Measurements from ENCODE around the gene CTPS1.

CTPS1 gene, protein sequence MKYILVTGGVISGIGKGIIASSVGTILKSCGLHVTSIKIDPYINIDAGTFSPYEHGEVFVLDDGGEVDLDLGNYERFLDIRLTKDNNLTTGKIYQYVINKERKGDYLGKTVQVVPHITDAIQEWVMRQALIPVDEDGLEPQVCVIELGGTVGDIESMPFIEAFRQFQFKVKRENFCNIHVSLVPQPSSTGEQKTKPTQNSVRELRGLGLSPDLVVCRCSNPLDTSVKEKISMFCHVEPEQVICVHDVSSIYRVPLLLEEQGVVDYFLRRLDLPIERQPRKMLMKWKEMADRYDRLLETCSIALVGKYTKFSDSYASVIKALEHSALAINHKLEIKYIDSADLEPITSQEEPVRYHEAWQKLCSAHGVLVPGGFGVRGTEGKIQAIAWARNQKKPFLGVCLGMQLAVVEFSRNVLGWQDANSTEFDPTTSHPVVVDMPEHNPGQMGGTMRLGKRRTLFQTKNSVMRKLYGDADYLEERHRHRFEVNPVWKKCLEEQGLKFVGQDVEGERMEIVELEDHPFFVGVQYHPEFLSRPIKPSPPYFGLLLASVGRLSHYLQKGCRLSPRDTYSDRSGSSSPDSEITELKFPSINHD

DNA sequence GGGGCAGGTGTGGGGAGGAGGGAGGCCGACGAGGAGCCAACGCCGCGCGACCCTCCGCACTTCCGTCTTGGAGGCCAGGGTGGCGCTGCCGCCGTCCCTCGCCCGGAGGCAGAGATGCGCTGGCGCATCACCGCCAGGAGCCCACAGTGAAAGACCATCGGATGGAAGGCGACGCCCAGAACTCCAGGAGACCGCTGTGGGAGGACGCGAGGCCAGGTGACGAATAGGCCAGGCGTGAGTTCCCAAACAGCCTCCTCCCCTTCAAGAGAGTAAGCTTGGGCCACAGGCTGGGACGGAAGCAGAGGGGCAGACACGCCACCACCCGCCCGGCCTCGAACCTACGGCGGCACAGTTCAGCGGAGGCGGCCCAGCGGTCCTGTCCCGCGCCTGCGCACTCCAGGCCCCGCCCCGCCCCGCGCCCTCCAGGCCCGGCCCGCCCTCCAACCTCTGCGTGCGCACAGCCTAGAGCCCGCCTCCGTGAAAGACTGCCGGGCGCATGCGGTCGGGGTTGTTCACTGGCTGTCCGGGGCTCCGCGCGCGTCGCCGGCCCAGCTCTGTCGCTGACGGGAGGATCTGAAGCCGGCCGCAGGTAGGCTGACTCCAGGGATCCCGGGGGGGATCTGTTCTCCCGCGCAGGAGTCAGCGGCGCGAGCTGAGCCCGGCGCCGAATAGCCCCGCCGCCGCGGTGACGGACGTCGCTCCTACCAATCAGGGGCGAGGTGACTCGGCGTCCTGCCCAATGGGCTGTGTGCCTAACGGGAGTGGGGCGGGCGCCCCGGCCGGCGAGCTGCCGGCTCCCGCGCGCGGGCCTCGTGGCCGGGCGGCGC, at the start of gene CTPS1:
Gene CTPS1 (plus strand): TSS at position 456 of the 827 bp plus-strand sequence. CDS start 3,595 bp downstream, outside the sequence.
- DNase-seq = peak; percentile 96

DNA sequence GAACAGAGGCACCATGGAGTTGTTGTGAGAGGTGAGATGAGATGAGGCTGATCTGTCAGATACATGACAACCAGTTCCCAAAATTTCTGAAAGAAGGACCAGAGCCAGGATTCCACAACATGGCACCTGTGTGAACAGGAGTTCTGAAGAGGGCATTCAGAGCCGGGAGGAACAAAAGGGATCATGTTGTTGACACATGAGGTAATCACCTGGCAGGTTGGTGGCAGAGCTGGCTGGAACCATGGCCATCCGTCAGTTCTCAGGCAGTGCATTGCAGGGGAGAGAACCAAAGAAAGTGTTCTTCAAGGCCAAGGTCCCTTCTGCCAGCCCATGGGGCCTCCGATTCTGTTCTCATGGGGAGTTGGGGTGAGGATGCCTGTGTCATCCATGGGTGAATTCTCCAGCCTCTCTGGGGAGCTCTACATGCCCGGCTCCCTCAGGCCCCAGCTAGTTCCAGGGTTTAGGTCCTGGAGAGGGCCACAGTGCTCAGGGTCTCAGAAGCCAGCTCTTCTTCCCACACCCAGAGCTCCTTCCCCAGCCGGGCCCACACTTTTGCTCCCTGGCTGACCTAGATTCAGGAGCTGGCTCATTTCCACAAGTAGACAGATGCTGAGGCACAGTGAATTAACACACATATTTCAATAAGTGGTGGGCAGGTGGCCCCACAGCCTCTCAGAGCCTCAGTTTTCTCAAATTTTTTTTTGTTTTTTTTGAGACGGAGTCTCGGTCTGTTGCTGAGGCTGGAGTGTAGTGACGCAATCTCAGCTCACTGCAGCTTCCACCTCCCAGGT, 49.1 kb upstream of the CTPS1 start:
- peak; percentile 52 for DNase-seq

DNA sequence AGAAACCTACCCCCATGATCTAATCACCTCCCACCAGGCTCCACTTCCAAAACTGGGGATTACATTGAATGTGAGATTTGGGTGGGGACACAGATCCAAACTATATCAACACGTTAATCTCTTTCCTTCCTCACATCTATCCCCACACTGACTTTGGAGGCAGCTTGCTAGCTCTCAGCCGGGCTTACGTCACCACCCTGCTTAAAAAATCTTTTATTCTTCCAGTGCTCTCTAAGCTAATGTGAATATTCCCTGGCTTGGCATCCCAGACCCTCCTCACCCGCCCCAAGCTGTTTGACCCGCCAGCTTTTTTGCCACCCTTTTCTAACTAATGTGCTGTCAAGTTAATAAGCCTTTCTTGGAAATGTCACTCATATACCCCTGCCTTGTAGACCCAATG, 47.9 kb upstream of the CTPS1 start:
- DNase-seq = no peak

DNA sequence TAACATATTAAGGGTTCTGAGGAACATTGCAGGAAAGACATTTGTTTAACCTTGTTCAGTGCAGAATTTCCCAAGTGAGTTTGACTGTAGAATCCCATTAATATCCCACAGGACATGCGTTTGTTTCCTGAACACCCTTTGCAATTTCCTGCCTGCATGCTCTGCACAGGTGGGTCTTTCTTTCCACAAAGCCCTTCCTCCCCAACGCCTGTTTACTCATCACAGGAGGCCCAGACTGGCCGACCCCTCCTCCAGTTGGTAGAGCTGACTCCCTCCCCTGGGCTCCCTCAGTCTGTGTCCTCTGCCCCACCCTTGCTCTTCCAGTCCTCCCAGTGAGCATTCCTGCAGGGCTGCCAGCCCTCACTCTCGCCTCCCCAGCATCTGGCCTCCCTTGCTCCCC, 47.5 kb upstream of the CTPS1 start:
- peak; percentile 75 for DNase-seq

DNA sequence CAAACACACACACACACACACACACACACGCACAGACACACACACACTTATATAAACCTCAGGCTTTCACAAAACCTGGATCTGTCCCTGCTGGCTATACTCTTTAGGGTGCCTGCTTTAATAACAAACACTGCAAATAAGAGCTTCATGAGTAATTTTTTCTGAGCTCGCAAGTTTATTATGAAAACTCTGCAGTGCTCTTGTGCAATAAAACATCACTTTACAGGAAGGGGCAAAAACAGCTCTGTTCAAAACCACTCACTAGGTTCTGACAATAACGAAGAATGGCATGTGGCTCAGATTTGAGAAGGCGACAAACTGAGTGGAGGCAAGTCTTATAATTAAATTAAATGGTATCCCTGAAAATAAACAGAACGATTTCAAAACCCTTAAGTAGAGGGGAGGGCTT, 42.6 kb upstream of the CTPS1 start:
- no peak for DNase-seq

DNA sequence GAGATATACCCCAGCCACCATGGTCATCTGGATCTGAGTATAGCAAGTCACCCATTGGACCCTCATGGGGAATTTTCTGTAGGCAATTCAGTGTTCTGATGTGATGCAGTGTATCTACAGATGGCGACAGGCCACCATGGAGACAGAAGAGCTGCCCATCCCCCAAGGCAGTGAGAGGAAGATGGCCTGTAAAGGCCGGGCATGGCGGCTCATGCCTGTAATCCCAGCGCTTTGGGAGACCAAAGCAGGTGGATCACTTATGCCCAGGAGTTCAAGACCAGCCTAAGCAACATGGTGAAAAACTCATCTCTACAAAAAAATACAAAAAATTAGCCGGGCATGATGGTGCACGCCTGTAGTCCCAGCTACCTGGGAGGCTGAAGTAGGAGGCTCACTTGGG, 41.1 kb upstream of the CTPS1 start:
- no peak for DNase-seq

DNA sequence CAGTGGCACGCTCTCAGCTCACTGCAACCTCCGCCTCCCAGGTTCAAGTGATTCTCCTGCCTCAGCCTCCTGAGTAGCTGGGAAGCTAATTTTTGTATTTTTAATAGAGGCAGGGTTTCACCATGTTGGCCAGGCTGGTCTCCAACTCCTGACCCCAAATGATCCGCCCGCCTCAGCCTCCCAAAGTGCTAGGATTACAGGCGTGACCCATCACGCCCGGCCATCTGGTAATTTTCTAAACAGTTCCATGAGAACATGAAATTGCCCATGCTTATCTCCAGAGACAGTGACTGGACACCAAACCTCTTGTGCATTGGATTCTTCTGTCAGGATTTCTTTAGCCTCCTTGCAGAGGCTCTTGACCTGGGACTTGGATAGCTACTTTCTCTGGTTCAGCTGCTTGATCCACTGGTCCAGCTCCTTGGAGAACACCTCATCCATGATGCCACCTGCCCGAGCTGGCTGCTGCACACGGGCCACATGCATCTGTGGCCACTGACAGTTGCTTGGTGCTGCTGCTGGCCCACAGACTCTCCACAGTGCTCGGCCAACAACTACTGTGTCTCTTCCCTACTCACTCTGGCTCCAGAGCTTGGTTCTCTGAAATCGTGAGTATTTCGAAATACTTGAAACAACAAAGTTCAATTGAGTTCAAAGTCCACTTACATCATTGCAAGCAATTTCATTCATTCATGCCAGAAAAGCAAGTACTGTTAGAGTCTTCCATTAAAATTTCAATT, 40.0 kb upstream of the CTPS1 start:
- DNase-seq = no peak

DNA sequence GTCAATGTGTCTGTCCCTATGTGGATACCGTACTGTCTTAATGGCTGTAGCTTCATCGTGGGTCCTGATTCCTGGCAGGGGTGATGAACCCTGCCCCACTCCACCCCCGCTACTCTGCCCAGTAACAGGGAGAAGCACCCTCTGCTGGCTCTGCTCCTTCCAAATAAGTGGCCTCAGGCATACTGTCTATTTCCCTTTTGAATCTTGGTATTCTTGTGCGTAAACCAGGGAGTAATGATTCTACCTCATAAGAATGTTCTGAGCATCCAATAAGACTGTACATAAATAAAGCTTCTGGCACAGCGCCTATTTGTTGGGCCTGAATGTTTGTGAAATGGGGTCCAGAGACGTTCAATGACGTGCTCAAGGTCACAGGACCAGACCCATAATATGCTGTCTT, 35.2 kb upstream of the CTPS1 start:
- DNase-seq = no peak

DNA sequence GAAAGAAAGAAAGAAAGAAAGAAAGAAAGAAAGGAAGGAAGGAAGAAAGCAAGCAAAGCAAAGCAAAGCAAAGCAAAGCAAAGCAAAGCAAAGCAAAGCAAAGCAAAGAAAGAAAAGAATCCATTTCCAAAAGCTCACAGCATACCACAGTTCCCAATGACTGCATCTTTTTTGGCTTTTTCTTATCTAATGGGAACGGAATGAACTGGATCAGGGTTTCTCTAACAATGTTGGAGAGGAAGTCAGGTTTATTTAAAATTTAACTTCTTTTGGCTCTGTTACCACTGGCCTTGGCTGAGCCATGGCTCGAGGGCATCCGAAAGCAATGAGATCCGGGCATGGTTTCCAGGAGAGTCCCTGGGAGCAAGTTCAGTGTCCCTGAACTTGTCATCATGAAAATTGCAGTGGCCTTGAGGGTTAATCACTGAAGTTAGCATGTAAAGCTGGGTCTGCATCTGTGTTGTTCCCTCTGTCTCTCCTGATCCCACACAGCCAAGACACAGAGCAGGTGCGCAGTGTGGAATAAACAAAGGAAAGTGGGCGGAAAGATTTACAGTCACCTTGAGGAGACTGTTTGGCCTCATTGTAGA, 34.6 kb upstream of the CTPS1 start:
- DNase-seq = no peak

DNA sequence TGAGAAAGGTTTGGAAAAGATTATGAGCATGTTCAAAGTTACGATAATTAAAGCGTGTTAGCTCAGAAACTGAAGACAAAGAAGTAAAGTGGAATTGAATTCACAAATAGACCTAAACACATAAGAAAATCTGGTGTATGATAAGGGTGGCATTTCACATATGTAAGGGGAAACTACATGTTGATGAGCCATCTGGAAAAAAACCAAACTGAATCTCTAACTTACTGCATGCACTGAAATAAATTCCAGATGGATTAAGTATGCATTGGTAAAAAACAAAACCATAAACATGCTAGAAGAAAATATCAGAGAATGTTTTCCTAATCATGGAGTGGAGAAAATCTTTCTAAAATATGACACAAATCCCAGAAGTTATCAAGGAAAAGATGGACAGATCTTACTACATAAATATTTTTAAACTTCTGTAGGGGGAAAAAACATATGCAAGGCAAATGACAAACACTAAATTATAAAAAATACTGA, 34.0 kb upstream of the CTPS1 start:
- DNase-seq = no peak

DNA sequence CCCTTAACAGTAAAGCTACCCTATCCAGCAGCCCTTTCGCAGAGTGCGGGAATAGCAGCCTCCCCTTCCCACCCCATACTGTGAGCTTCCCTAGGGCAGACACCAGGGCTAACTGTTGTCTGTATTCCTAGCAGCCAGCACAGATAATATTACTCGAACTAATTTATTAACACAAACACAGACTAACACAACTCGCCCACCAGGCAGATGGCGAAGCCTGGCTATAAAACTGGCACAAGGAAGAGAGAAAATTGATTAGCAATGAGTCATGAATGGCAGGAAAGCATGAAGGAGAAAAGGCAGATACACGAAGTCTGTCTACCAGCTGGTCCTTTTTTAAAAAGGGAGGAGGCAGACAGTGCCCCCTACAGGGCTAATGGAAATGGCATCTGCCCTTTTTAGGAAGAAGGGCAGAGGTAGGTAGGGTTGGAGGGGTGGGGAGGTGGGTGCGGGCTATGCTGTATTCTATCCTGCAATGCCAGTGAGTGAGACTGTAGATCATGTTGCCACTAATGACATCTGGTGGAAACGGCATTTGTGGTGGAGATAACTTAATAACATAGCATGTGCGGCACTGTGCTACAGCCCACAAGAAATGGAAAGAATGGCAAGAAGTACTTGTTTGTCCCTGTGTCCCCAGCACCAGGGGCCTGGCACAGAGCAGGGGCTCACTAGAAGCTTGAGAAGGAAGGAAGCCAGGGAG, 30.6 kb upstream of the CTPS1 start:
- peak; percentile 82 for DNase-seq

DNA sequence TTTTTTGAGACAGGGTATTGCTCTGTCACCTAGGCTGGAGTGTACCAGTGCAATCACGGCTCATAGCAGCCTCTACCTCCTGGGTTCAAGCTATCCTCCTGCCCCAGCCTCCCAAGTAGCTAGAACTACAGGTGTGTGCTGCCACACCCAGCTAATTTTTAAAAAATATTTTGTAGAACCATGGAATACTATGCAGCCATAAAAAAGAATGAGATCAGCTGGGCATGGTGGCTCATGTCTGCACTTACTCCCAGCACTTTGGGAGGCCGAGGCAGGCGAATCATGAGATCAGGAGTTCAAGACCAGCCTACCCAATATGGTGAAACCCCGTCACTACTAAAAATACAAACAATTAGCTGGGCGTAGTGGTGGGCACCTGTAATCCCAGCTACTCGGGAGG, 29.9 kb upstream of the CTPS1 start:
- no peak for DNase-seq

DNA sequence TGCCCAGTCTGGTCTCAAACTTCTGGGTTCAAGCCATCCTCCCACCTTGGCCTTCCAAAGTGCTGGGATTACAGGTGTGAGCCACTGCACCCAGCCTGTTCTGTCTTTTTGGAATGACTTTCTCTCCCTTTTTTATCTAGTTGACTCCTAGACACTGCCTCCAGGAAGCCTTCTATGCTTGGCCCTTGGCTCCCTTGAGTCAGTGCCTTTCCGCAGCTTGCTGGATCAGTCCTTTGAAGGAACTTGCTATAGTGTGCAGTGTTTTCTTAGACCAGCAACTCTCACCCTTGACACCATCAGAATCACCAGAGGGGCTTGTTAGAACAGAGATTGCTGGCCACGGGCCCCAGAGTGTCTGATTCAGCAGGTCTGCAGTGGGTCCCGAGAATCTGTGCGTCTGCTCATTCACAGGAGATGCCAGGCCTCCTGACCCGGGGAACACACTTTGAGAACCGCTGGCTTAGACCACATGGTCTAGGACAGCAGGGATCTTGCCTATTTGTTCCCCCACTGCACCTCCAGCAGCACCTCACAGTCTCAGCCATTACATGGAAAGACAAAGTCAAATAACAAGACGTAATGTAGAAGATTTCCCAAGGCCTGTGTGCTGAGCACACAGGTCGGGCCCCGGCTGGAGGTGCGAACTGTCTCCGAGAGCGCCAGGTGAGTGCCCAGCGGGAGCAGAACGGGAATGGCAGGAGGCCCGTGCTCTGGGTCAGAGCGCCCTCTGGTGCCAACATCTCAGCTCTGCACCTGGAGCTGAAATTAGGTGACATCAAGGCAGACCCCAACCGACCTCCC, 27.4 kb upstream of the CTPS1 start:
- DNase-seq = peak; percentile 66

DNA sequence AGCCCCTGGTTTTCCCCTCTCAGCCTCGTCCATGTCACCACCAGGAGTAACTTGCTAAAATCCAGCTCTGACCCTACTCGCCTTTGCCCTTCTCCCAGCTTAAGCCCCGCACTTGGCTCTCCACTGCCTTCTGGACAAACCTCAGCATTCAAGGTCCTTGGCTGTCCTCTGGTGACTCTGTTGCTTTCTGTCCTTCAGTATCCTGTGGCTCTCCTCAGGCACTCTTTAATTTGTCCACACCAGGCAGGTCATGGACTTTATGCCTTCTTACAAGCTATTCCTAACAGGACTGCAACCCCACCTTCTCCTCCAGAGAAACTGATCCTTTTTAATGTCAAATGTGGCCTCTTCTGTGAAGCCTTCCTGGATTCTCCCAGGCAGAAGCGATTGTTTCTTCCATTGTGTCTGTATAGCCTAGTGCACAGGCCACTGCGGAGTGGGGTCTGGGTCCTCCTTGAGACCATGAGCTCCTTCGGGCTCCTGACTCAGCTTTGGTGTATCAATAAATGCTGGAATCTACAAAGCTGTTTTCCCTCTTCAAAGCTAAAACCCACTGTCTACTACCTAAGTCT, 26.7 kb upstream of the CTPS1 start:
- DNase-seq = no peak

DNA sequence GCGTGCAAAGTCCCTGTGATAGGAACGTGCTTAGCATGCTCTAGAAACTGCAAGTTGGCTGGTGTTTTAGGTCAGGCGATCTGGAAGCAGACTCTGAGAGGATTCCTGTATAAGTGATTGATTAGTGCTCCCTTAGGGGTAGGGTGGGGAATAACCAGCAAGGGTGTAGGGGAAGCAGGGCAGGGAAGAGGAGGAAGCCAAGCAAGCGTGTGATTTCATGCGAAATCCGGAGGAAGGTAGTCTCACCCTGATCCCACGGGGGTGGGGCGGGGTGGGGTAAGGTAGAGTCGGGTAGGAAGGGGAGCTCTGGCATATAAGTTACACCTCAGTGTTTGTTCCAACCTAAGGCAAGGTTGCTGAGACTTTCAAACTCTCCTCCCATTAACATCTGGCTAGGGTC, 24.9 kb upstream of the CTPS1 start:
- no peak for DNase-seq

DNA sequence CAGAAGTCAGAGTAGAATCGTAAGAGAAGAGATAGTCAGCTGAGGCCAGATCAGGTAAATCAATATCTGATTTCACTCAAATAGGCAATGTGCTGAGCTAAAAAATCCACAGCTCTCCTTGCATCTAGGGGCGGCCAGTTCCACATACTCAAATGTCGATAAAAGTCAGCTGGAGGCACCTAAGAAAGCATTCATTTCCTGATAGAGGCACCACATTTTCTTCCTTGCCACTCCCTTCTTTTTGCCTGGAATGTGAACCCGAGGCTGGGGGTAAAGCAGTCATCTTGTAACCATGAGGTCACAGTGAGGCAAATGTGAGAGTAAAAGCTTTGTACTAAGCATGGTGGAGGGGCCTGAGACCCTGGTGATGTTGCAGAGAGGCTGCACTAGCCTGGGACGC, 24.2 kb upstream of the CTPS1 start:
- DNase-seq = no peak

DNA sequence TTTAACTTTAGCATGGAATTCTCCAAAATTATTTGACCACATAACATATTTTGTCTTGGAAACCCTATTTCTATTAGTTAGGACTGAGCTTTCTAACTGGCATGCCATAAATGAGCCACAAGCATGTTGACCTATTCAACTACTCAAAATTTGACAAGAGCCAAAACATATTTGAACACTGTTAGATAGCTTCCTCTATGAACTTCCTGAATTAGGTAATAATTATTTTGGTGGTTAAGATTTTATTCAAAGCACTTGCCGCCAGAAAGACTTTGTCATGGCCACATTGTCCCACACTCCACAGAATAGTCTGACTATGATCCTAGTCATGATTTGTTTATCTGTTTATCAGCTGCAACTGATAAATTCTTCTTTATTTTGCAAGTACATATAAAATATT, 23.1 kb upstream of the CTPS1 start:
- no peak for DNase-seq

DNA sequence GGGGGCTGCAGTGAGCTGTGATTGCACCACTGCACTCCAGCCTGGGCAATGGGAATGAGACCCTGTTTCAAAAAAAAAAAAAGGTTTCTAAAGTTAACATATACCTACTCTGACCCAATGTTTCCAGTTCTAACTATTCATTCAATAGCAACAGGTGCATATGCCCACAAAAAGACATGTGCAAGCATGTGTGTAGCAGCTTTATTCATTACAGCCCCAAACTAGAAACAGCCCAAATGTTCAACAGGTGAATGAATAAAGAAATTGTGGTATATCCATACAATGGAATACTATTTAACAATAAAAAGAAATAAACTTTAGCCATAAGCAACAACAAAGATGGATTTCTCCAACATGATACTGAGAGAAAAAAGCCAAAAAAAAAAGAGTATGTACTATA, 21.3 kb upstream of the CTPS1 start:
- DNase-seq = no peak

DNA sequence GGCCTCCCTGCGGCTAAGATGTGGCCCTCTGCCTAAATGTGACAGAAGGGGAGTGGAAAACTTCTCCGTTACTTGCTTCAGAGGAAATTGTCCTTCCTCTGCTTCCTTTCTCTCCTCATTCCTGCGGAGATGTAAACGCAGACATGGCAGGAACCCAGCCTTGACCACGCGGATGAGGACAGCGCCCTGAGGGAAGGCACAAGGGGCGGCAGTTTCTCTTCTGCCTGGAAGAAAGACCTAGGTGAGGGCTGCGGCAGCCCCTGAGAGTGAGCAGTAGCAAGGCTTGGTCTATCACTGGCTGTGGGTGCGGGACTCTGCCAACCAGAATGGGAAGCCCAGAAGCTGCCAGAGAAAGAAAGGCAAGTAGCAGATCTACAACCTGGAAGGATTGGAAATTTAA, 14.0 kb upstream of the CTPS1 start:
- DNase-seq = no peak

DNA sequence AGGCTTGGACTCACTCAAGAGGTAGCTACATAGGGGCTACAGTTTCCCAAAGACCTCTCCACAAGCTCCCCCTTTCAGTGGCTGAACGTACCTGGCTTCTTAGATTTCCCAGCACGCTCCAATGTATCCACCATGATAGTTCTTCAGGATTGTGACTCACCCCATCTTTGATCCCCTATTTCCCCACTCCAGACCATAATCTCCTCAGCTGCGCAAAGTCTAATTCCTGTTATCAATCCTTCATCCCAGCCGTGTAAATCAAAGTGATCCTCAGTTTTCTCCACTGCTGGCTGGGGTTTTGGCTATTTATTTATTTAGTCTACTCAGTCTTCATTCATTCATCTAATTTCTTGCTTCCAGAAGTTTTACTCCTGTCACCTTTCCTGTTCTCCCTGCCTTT, 13.1 kb upstream of the CTPS1 start:
- DNase-seq = no peak
